GM12801 (cell line): ENCODE measurements around the gene WDR54.

Experiments used
- TF ChIP-seq, protein P1 (sequence below): IDR thresholded peaks from one replicate; pipeline ENCODE4 v1.5.1; 2011; ENCODE audit warnings: control low read depth; ENCODE audit not compliant: insufficient read length; ENCODE audit errors: extremely low read depth

Gene WDR54

DNA sequence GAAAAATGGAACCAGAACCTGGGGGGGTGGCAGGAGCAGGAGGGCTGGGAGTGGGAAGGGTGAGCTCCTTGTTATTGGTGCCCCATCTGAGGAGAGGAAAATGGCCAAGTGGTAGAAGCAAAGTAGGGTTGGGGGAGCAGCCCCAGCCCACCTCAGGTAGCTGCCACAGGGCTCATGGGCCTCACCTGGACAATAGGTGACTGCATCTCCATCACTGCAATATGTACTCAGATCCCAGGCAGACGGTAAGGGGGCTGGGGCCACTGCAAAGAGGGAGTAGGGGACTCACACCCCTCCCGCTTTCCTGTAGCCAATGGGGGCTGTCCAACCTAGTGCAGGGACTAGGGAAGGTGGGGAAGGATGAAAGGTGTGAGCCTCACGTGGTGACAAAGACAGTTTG, 4.3 kb upstream of the WDR54 start:
- TF ChIP-seq, protein P1, sequence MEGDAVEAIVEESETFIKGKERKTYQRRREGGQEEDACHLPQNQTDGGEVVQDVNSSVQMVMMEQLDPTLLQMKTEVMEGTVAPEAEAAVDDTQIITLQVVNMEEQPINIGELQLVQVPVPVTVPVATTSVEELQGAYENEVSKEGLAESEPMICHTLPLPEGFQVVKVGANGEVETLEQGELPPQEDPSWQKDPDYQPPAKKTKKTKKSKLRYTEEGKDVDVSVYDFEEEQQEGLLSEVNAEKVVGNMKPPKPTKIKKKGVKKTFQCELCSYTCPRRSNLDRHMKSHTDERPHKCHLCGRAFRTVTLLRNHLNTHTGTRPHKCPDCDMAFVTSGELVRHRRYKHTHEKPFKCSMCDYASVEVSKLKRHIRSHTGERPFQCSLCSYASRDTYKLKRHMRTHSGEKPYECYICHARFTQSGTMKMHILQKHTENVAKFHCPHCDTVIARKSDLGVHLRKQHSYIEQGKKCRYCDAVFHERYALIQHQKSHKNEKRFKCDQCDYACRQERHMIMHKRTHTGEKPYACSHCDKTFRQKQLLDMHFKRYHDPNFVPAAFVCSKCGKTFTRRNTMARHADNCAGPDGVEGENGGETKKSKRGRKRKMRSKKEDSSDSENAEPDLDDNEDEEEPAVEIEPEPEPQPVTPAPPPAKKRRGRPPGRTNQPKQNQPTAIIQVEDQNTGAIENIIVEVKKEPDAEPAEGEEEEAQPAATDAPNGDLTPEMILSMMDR: no peak

DNA sequence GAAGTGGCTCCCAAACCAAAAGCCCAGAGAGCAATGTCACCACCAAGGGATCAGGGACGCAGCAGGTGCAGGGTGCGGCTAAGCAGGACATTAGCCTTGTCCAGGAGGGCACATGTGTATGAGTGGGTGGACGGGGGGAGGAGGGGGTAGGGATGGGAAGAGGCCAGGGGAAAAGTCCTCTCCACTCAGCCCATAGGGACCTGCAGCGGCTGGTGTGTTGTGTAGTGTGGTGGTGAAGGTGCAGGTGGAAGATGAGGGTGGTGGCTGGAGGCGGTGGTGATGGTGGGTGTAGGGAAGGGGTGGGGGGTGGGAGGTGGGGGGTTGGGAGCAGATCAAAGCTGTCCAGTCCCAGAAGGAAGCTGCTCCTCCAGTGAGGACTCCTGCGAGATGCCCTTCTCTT, 3.8 kb upstream of the WDR54 start:
- TF ChIP-seq, protein P1: no peak

DNA sequence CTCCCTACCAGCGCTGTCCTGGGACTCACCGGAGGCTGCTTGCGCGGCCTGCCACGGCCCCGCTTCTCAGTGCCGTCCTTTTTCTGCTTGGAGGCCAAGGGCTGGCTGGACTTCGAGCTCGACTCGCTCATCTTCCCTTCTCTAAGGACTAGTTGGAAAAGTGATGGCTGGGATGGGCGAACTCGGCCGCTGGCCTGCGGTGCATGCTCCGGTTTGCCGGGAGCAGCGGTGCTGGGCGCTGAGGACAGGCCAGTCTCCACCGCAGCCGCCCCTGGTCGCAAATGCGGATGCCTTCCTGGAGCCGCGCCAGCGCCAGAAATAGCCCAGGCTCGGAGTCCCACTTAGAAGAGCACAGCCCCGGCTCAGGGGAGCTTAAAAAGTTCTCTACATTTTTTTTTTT, 3.2 kb upstream of the WDR54 start:
- TF ChIP-seq, protein P1: no peak

DNA sequence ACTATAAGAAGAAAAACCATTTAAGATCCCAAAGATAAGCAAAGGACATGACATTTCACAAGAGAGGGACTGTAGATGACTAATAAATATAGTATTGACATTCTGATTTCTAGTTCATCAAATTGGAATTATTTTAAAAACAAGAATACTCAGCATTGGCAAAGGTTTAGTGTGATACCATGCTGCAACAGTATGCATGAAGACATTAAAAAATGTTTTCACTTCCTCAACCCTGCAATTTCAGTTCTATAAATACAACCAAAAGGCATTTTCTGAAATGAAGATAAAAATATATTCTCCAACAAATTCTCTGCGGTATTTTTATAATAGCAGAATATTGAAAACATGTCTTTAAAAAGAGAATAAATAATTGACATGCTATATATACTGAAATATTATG, 2.2 kb upstream of the WDR54 start:
- TF ChIP-seq, protein P1: no peak

DNA sequence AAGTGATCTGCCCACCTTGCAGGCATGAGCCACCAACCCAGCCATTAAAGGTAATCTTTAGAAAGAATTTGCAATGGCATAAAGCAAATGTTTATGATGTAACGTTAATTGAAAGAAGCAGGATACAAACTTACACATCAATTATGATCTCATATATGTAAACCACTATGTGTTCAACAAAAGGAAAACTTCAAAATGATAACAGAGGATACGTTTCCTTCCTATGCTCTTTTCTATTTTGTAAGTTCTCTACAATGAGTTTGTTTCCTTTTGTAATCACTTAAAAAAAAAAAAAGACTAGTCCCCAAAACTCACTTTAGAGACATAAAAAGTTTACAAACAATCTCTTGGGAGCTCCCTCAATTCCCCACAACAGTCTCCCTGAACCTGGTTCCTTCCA, 1.5 kb upstream of the WDR54 start:
- TF ChIP-seq, protein P1: no peak

DNA sequence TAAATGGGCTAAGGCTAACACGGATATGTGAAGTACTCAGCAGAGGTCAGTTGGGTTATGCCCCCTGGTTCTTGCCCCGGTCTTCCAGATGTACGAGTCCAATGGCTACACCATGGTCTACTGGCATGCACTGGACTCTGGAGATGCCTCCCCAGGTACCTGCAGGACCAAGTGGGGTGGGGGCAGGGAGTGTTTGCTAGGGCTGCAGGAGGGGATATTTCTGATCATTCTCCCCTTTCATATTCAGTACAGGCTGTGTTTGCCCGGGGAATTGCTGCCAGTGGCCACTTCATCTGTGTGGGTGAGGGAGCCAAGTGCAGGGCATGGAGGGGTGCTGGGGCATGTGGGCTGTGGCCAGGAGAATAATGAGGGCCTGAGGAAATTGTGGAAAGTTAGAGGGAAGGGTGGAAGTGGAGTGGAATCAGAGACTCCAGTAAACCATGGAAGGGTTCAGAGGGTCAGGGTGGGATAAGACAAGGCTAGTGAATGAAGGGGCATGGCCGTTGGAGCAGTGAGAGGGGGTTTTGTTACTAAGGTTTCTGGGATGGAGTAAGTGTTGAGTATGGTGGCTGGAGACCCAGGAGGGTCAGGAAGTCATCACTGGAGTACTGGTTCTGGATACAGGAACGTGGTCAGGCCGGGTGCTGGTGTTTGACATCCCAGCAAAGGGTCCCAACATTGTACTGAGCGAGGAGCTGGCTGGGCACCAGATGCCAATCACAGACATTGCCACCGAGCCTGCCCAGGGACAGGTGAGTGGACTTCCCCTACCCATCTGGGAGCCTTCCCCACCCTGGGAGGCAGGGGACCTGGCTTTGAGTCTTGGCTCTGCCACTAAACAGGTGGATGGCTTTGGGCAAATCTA, 1.9 kb downstream of the WDR54 start:
- TF ChIP-seq, protein P1: no peak

DNA sequence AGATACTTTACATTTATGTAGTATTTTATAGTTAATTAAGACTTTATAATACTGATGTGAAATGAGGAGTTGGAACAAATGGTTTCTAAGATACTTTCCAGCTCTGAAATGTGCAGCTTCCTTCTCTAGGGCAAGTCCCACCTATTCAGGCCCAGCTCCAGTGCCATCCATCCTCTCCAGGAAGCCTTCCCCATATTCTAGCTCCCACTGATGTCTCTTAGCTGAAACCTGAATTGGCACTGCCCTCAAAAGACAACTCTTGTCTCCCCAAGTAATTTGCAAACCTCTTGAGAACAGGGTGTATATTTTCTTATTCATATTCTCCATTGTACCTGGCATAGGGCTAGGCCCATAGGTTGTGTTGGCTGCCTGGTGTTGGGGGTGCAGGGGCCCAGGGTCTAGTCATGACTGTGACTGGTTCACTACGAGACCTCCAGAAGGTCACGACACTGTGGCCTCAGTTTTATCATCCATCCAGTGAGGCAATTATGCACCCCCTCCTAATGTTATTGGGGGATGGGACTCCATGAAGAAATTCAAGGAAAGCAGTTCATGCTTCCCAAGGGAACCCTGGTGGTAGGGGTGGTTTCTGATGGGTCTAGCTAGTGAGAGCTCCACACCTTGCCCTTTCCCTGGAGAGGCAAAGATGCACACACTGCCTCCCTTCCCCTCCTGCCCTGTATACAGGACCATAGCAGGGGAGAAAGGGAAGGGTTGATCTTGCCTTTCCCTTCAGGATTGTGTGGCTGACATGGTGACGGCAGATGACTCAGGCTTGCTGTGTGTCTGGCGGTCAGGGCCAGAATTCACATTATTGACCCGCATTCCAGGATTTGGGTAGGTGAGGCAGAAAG, 2.8 kb downstream of the WDR54 start:
- TF ChIP-seq, protein P1: no peak
